HepG2 (cell line): ENCODE measurements around the gene OASL. TPM values are rescaled to one million over a fixed set of nuclear protein-coding genes. Genes with fewer than 3 reads are reported as not detected.

Experiments used
- ARID2 ChIP-seq: sonication (generic); formaldehyde crosslinking; IDR thresholded peaks from 2 replicates; pipeline ENCODE4 v1.8.1; 2022; ENCODE audit warnings: mild to moderate bottlenecking, missing genetic modification reagents, borderline replicate concordance
- CREB1 ChIP-seq, 2 experiments: fragments of 450-650 bp in 1 of 2; IDR thresholded peaks; 2 replicates each; pipeline ENCODE4 v1.6.1; 2016 to 2017; ENCODE audit warnings: control low read depth in 1 of 2, mild to moderate bottlenecking in 1 of 2, missing compliant biosample characterization in 1 of 2, missing genetic modification characterization in 1 of 2
- GZF1 ChIP-seq: sonication (generic); formaldehyde crosslinking; IDR thresholded peaks from 2 replicates; pipeline ENCODE4 v1.5.1; 2020; ENCODE audit warnings: mild to moderate bottlenecking, missing genetic modification reagents
- KMT2B ChIP-seq: IDR thresholded peaks from 2 replicates; pipeline ENCODE4 v1.6.1; 2016; ENCODE audit warnings: missing genetic modification reagents, missing compliant biosample characterization
- MEIS2 ChIP-seq: sonication (generic); formaldehyde crosslinking; IDR thresholded peaks from 2 replicates; pipeline ENCODE4 v1.9.0; 2021; ENCODE audit warnings: mild to moderate bottlenecking, missing genetic modification reagents
- PHF8 ChIP-seq: sonication (generic); formaldehyde crosslinking; IDR thresholded peaks from 2 replicates; pipeline ENCODE4 v1.5.0; 2020; ENCODE audit warnings: missing genetic modification reagents
- ZBTB7A ChIP-seq: sonication (generic); formaldehyde crosslinking; IDR thresholded peaks from 2 replicates; pipeline ENCODE4 v1.8.0; 2022; ENCODE audit warnings: mild to moderate bottlenecking, missing genetic modification reagents
- ZNF292 ChIP-seq: sonication (generic); formaldehyde crosslinking; IDR thresholded peaks from 2 replicates; pipeline ENCODE4 v1.8.1; 2022; ENCODE audit warnings: mild to moderate bottlenecking, low read depth, missing genetic modification reagents, borderline replicate concordance
- ZNF34 ChIP-seq: sonication (generic); formaldehyde crosslinking; IDR thresholded peaks from 2 replicates; pipeline ENCODE4 v1.4.0; 2020; ENCODE audit warnings: mild to moderate bottlenecking, missing genetic modification reagents, borderline replicate concordance
- ZNF549 ChIP-seq: sonication (generic); formaldehyde crosslinking; IDR thresholded peaks from 2 replicates; pipeline ENCODE4 v1.5.0; 2020; ENCODE audit warnings: missing genetic modification reagents
- ZNF646 ChIP-seq: sonication (generic); formaldehyde crosslinking; IDR thresholded peaks from 2 replicates; pipeline ENCODE4 v1.9.0; 2021; ENCODE audit warnings: mild to moderate bottlenecking, missing genetic modification reagents
- polyA plus RNA-seq, 8 experiments: library from polyadenylated mRNA; depleted of rRNA in 3 of 8; stranded (reverse) in 7 of 8; unstranded in 1 of 8; fragments of >200 nt; fragmentation: Illumina TruSeq in 4 of 8; extraction: Trizol in 4 of 8; gene quantifications; 2 replicates each; pipeline versions ENCODE4 v1.2.1 to v1.2.3, GENCODE V29; 2011 to 2016; ENCODE audit warnings: low read depth in 4 of 8, missing spikeins in 1 of 8, mixed read lengths in 1 of 8; ENCODE audit not compliant: insufficient read depth in 1 of 8
- total RNA-seq, 5 experiments: library from RNA; depleted of rRNA; stranded (reverse); fragments of >200 nt; fragmentation: Illumina TruSeq; extraction: Trizol; gene quantifications; 2 replicates each; pipeline ENCODE4 v1.2.3, GENCODE V29; 2016; ENCODE audit warnings: low read depth in 1 of 5
- TF ChIP-seq, protein P1 (sequence below): sonication (generic); formaldehyde crosslinking; IDR thresholded peaks from 2 replicates; pipeline ENCODE4 v1.5.0; 2020; ENCODE audit warnings: mild to moderate bottlenecking, missing genetic modification reagents
- TF ChIP-seq, protein P2 (sequence below): sonication (generic); formaldehyde crosslinking; IDR thresholded peaks from 2 replicates; pipeline ENCODE4 v1.4.0; 2020; ENCODE audit warnings: low read depth, mild to moderate bottlenecking, missing genetic modification reagents

Gene OASL
- total and polyA plus RNA-seq, 2 of the 13 experiments (the other 11 are each of a cell fraction or from before 2014, with no cell fraction given): 0.11 to 0.22 TPM

GRCh38 chr12:120980800-120981368 is 58.2 kb downstream of the OASL start (continued):
- TF ChIP-seq CREB1 (IDR thresholded peaks at IDR 0.05) (no peak), CREB1 (CRISPR knock-in tag; IDR thresholded peaks at IDR 0.05) (no peak; the same call in 1 of the 2 replicates), ZNF646 (no peak), PHF8 (no peak), ZNF34 (no peak), ZBTB7A (CRISPR knock-in tag) (no peak), ARID2 (CRISPR knock-in tag) (no peak), ZNF549 (no peak), ZNF292 (CRISPR knock-in tag) (peak; percentile 13; the same call in 1 of the 2 replicates), KMT2B (CRISPR knock-in tag) (0 out of 2 replicates have a peak, but pooled peaks have one; percentile 4), MEIS2 (0 out of 2 replicates have a peak, but pooled peaks have one; percentile 7), GZF1 (no peak)
- TF ChIP-seq, protein P1, sequence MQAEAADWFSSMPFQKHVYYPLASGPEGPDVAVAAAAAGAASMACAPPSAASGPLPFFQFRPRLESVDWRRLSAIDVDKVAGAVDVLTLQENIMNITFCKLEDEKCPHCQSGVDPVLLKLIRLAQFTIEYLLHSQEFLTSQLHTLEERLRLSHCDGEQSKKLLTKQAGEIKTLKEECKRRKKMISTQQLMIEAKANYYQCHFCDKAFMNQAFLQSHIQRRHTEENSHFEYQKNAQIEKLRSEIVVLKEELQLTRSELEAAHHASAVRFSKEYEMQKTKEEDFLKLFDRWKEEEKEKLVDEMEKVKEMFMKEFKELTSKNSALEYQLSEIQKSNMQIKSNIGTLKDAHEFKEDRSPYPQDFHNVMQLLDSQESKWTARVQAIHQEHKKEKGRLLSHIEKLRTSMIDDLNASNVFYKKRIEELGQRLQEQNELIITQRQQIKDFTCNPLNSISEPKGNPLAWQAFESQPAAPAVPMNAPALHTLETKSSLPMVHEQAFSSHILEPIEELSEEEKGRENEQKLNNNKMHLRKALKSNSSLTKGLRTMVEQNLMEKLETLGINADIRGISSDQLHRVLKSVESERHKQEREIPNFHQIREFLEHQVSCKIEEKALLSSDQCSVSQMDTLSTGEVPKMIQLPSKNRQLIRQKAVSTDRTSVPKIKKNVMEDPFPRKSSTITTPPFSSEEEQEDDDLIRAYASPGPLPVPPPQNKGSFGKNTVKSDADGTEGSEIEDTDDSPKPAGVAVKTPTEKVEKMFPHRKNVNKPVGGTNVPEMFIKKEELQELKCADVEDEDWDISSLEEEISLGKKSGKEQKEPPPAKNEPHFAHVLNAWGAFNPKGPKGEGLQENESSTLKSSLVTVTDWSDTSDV (CRISPR knock-in tag): no peak
- TF ChIP-seq, protein P2, sequence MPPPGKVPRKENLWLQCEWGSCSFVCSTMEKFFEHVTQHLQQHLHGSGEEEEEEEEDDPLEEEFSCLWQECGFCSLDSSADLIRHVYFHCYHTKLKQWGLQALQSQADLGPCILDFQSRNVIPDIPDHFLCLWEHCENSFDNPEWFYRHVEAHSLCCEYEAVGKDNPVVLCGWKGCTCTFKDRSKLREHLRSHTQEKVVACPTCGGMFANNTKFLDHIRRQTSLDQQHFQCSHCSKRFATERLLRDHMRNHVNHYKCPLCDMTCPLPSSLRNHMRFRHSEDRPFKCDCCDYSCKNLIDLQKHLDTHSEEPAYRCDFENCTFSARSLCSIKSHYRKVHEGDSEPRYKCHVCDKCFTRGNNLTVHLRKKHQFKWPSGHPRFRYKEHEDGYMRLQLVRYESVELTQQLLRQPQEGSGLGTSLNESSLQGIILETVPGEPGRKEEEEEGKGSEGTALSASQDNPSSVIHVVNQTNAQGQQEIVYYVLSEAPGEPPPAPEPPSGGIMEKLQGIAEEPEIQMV (CRISPR knock-in tag): no peak
